NK-92 treated with Interleukin-12 subunit alpha and Interleukin-12 subunit beta, amount 100 ng/mL, for 24 hours (cell line): ENCODE measurements around the gene PACSIN2.

Experiments
- DNase-seq: peaks from one replicate; lab custom pipeline; 2025; lab: John Stamatoyannopoulos, UW

PACSIN2 gene

GRCh38 chr22:42905702-42906183 lies 109.2 kb downstream of the PACSIN2 start:
- DNase-seq: no peak

- no peak for DNase-seq
These were observed 109.7 kb downstream of the PACSIN2 start for GRCh38 chr22:42905217-42905616.

GRCh38 chr22:42904050-42904449 lies 110.9 kb downstream of the PACSIN2 start:
- DNase-seq: no peak

GRCh38 chr22:42902875-42903510 lies 112.0 kb downstream of the PACSIN2 start:
- DNase-seq: no peak

GRCh38 chr22:42901790-42902508 lies 113.0 kb downstream of the PACSIN2 start:
- DNase-seq: no peak

GRCh38 chr22:42897960-42898359 lies 117.0 kb downstream of the PACSIN2 start:
- DNase-seq: no peak

- DNase-seq: no peak
These were observed 119.4 kb downstream of the PACSIN2 start for GRCh38 chr22:42895541-42895981.

- DNase-seq: no peak
These were observed 119.9 kb downstream of the PACSIN2 start for GRCh38 chr22:42895087-42895486.

- DNase-seq: no peak
These were observed 121.4 kb downstream of the PACSIN2 start for GRCh38 chr22:42893371-42894150.

- DNase-seq: no peak
These were observed 122.2 kb downstream of the PACSIN2 start for GRCh38 chr22:42892571-42893316.

- DNase-seq: no peak
These were observed 122.8 kb downstream of the PACSIN2 start for GRCh38 chr22:42892156-42892555.

- DNase-seq: no peak
These were observed 123.3 kb downstream of the PACSIN2 start for GRCh38 chr22:42891696-42892095.

- no peak for DNase-seq
These were observed 123.9 kb downstream of the PACSIN2 start for GRCh38 chr22:42891008-42891407.

GRCh38 chr22:42889304-42889703 lies 125.6 kb downstream of the PACSIN2 start:
- DNase-seq: no peak

- DNase-seq: no peak
These were observed 127.1 kb downstream of the PACSIN2 start for GRCh38 chr22:42887523-42888507.

- no peak for DNase-seq
These were observed 127.8 kb downstream of the PACSIN2 start for GRCh38 chr22:42887120-42887519.

GRCh38 chr22:42885446-42885845 lies 129.5 kb downstream of the PACSIN2 start:
- DNase-seq: no peak

- no peak for DNase-seq
These were observed 130.2 kb downstream of the PACSIN2 start for GRCh38 chr22:42884616-42885375.

- no peak for DNase-seq
These were observed 131.0 kb downstream of the PACSIN2 start for GRCh38 chr22:42883970-42884369.

GRCh38 chr22:42883121-42883520 lies 131.8 kb downstream of the PACSIN2 start:
- DNase-seq: no peak
